Lower leg skin (tissue), 3 donors: ENCODE results near the gene SPACA7.

Experiments used
- CTCF ChIP-seq, 3 donors: fragments of 450-650 bp; IDR thresholded peaks; one replicate each; pipeline ENCODE4 v1.5.1; 2016; ENCODE audit warnings: antibody characterized with exemption in 3 of 3, mild to moderate bottlenecking in 3 of 3, moderate library complexity in 2 of 3
- POLR2A ChIP-seq, 2 donors: fragments of 450-650 bp; IDR thresholded peaks; one replicate each; pipeline ENCODE4 v1.6.1; 2016 to 2017; ENCODE audit warnings: antibody characterized with exemption in 2 of 2, mild to moderate bottlenecking in 1 of 2, moderate library complexity in 1 of 2

- TF ChIP-seq POLR2A (IDR thresholded peaks at IDR 0.05) (no peak), CTCF (IDR thresholded peaks at IDR 0.05) (no peak)
These were observed 93.1 kb downstream of the SPACA7 start for GRCh38 chr13:112469071-112469745.
